GM12892 (cell line): ENCODE data around the gene PNLIPRP1. TPM values are rescaled to one million over a fixed set of nuclear protein-coding genes. Genes with fewer than 3 reads are reported as not detected.

Experiments used
- DNase-seq: peaks from one replicate; pipeline ENCODE4 v3.0.0; 2011; ENCODE audit not compliant: insufficient read length
- FAIRE-seq: peaks from 2 replicates; lab custom pipeline; 2011; peaks lifted over from hg19 to GRCh38; lab: Jason Lieb, UNC
- POLR2A ChIP-seq: IDR thresholded peaks from 2 replicates; pipeline ENCODE4 v1.6.1; 2011; ENCODE audit warnings: low read depth, low read length, control low read depth
- POLR2AphosphoS5 ChIP-seq: IDR thresholded peaks from 2 replicates; pipeline ENCODE4 v1.6.1; 2011; ENCODE audit warnings: low read depth, low read length, control low read depth
- TAF1 ChIP-seq: IDR thresholded peaks from 2 replicates; pipeline ENCODE4 v1.6.1; 2011; ENCODE audit warnings: low read depth, mild to moderate bottlenecking, control low read depth, low read length, borderline replicate concordance
- polyA plus RNA-seq: library from polyadenylated mRNA; unstranded; fragments of >200 nt; gene quantifications from one replicate; pipeline ENCODE4 v1.2.1, GENCODE V29; 2012; ENCODE audit warnings: missing spikeins, inconsistent platforms; ENCODE audit not compliant: missing spikeins

The PNLIPRP1 gene
- polyA plus RNA-seq = not detected

DNA sequence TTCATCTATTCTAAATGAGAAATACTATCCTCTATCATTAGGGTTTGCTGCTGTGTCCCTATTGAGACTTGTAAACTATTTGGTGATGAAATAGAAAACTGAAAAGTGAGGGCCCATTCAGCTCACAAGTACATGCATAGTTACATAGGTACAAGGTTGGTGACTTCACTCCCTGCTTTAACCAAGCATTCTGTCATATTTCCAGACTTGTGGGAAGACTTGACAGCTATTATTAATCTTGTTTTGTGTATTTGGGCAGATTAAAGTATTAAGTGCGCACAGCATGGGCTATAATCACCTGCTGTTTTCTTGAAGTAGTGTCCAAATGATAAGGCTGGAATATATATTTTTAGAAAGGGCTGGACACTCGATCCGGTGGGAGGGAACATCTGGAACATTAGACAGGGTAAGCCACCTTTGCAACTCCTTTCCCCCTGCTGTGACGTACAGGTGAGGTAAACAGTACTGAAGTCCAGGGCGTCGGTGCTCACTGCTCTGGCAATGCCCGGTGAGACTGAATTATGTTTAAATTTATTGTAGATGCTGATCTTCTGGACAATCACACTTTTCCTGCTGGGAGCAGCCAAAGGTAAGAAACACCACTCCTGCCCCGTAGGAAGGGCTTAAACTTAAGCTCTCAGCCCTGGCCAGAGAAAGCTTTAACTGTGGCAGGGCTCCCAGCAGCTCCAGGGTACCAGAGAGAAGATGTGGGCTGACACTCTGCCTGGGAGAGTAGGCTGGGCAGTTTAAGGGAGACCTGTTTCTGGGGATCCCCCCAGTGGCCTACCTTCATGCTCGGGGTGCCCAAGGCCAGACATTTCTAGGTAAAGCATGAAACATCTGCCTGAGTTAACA lies at the start of gene PNLIPRP1:
TSS of gene PNLIPRP1 (plus strand) at position 370 of the 855 bp plus-strand sequence. CDS start at position 541, 171 bp downstream.
- DNase-seq = no peak
- FAIRE-seq = no peak
- TF ChIP-seq POLR2A = no peak

DNA sequence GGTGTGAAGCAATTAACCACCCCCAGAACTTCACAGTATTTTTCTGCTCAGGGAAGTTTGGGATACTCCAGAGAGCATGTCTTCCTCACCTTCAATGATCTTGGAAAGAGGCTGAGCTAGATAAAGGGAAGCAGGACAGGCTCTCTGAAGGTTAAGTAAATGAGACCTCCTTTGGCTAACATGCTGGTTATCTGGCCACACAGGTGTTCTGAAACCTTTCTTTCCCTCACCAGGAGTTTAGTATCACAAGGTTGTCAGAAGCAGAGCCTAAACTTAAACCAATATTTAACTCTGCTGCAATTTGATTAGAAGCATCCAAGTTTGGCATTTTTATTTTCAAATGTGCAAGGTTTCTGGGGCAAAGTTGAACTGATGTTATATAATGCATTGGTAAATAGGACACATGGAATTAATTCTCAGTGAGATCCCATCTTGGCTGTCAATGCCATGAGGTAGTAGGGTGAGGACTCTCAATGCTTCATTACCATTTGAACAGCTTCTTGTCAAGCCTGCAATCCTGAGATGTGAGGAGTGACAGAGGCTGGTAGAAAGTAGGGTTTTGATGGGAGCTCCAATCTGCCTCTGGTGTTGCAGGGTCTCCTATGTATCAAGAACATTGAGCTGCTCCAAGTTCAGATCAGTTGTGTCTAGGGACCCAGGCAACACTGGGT lies 48.6 kb upstream of the PNLIPRP1 start:
- no peak for TF ChIP-seq TAF1
- TF ChIP-seq POLR2AphosphoS5 = no peak
- TF ChIP-seq POLR2A = no peak
- FAIRE-seq = no peak
- DNase-seq = no peak

DNA sequence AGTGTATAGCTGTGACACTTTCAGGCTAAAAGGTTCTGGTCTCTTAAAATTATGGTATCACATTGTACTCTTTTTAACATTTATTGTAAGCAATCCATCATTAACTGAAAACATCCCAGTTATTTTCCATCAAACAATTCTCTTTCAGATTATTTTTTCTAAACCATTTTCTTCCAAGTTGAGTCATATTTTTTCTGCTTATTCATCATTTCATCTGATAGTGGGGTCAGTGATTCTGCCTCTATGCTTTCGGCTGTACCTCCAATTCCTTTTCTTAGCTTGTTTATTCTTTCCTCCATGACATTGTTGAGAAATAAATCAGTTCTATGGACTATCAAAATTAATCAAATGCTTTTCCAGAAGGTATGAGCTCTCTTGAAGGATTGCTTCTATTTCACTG lies 45.6 kb upstream of the PNLIPRP1 start:
- no peak for TF ChIP-seq POLR2AphosphoS5
- DNase-seq = no peak
- FAIRE-seq = no peak

DNA sequence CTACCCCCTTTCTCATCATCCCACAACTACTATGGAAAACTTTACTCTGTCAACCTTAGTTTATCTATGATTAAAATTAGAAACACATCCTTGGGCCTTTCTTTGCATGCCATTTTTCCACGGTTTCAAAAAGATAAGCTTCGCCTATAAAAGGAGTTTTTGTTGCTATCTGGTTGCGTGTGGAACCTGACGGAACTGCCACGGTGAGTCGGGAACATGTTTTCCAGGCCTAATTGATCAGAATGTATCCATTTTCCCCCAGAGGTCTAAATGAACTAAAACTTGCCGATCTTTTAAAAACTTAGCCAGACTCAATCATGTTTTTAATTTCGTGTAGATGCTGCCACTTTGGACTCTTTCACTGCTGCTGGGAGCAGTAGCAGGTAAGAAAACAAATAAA lies 45.0 kb upstream of the PNLIPRP1 start, which contains the start of gene PNLIP:
TSS of gene PNLIP (plus strand) at position 176 of the 400 bp plus-strand sequence. CDS start at position 338, 162 bp downstream.
- no peak for TF ChIP-seq POLR2A
- TF ChIP-seq TAF1 = no peak
- no peak for TF ChIP-seq POLR2AphosphoS5
- no peak for FAIRE-seq

DNA sequence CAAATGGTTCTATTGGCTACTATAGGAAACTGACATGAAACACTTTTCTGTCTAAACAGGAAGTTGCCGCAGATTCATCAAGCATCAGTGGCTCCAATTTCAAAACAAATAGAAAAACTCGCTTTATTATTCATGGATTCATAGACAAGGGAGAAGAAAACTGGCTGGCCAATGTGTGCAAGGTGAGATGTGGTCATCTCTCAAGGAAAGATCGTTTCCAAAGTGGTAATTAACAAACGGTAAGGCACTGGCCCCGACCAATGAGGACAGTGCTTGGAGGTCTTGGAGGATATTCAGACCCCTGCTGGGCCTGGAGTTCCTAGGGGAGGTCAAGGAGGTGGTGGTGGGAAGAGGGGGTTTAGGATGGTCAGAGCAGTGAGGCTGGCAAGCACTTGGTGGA lies 42.5 kb upstream of the PNLIPRP1 start:
- FAIRE-seq (no peak), DNase-seq (no peak)
- TF ChIP-seq POLR2AphosphoS5 = no peak

More for the DNA sequence above, 45.0 kb upstream of the PNLIPRP1 start, which contains the start of gene PNLIP:
- DNase-seq = no peak

DNA sequence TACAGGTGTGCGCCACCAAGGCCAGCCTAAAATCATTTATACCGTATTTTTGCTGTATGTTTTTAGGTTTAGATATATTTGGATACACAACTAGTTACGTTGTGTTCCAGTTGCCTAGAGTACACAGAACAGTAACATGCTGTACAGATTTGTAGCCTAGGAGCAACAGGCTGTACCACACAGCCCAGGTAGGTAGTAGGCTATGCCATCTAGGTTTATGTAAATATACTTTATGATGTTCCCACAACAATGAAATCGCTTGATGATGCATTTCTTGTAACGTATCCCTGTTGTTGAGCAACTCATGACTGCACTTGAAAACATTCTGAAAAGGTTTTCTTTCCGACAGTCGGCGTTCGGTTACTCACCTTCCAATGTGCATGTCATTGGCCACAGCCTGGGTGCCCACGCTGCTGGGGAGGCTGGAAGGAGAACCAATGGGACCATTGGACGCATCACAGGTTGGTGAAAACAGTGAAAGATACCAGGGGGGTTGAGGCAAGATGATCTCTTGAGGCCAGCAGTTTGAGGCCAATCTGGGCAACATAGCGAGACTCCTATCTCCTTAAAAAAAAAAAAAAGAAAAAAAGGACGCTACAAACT lies 37.3 kb upstream of the PNLIPRP1 start:
- TF ChIP-seq POLR2AphosphoS5 = no peak
- TF ChIP-seq POLR2A = no peak
- no peak for TF ChIP-seq TAF1
- DNase-seq (no peak), FAIRE-seq (no peak)

DNA sequence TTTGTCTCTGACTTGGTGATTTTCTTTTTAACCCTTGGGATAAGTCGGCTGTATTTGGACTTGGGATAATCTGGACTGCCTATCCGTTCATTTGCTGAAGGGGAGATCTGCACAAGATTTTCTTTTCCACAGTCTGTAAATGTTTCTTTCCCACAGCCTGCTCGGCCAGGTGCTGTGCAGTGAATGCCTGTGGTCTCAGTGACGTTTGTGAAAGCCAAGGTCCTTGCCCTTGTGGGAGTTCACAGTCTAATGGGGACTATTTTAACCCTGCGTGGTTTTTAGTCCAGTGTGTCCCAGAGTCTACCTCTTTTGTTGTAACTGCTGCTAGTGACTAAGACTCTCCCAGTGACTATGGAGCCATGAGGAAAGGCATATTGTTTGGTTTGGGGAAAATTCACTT lies 36.1 kb upstream of the PNLIPRP1 start:
- FAIRE-seq = no peak
- no peak for TF ChIP-seq TAF1
- TF ChIP-seq POLR2A = no peak
- TF ChIP-seq POLR2AphosphoS5 = no peak
- no peak for DNase-seq

DNA sequence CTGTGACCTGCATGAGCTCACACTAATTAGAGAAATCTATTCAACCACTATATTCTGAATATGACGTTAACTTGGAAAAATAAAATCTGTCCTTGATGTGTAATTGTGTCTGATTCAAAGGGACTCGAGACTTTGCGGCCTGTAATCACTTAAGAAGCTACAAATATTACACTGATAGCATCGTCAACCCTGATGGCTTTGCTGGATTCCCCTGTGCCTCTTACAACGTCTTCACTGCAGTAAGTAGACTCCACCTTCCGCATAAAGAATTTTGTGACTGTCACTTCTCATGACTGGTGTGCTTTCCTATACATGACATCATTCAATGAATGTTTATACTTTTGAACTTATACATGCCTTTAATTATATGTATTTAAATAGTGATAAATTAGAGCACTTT lies 34.9 kb upstream of the PNLIPRP1 start:
- TF ChIP-seq POLR2A (no peak), POLR2AphosphoS5 (no peak), TAF1 (no peak)
- no peak for FAIRE-seq
- no peak for DNase-seq

DNA sequence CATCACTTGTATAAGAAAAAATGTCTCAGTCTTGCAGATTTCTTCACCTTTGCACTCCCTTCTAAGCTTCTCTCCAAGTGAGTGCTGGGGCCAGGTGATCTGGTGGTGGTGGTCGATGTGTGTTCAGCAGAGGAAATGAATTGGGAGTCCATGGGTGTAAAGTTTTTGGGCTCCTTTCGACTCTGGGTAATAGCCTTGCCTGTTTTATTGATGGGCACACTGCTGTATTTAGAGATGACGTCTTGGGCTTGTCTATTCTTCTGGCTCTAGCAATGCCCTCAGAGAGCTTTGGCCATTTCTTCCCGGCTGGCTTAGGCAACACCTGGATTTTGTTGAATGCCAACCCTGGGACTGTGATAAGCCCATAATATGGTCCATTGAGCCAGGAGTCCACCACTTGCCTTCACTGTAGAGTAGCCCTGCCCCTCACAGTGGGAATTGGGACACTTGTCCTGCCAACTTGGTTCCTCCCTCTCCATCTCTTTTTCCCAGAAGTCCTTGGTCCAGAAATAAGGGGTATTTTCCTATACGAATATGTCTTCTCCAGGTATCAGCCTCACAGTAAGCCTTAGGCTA lies 33.4 kb upstream of the PNLIPRP1 start:
- FAIRE-seq (no peak), DNase-seq (no peak)
- no peak for TF ChIP-seq POLR2AphosphoS5
- TF ChIP-seq POLR2A = no peak
- no peak for TF ChIP-seq TAF1

DNA sequence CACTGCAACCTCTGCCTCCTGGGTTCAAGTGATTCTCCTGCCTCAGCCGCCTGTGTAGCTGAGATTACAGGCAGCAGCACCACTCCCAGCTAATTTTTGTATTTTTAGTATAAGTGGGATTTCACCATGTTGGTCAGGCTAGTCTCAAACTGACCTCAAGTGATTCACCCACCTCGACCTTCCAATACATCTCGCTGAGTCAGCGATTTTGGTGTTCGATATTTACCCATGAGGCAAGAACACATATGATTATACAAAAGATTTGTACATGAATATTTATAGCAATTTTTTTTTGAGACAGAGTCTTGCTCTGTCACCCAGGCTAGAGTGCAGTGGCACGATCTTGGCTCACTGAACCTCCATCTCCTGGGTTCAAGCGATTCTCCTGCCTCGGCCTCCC lies 25.2 kb upstream of the PNLIPRP1 start:
- no peak for TF ChIP-seq TAF1
- no peak for TF ChIP-seq POLR2A
- TF ChIP-seq POLR2AphosphoS5 = no peak
- DNase-seq = no peak
- no peak for FAIRE-seq

DNA sequence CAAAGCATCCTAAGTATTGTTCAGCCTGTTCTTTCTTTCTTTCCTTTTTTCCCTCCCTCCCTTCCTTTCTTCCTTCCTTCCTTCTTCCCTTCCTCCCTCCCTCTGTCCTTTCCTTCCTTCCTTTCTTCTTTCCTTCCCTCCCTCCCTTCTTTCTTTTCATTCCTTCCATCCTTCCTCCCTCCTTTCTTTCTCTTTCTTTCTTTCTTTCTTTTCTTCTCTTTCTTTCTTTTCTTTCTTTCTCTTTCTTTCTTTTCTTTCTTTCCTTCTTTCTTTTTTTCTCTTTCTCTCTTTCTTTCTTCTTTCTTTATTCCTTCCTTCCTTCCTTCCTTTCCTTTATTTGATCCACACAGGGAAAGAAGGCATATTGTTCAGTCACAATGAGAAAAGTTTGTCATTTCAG lies 23.8 kb upstream of the PNLIPRP1 start:
- no peak for DNase-seq
- TF ChIP-seq POLR2AphosphoS5 (no peak), TAF1 (no peak), POLR2A (no peak)
- no peak for FAIRE-seq

DNA sequence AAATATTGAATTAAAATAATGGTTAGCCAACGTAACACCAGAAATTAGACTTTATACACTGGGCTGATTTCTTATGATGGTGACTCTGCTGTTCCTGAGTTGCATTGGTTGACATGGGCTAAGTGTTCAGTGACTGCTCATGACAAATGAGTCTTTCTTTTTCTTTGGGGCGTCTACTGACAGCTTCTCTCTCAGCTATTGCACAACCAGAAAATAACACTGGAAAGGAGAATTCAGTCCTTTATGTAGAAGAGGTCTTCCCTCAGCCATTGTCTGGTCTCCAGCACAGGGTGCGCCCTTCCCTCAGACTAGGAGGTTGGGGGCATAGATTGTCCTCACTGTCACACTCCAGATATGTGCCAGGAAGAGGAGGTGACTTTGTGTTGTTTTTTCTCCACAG lies 23.4 kb upstream of the PNLIPRP1 start:
- no peak for FAIRE-seq
- TF ChIP-seq TAF1 (no peak), POLR2A (no peak), POLR2AphosphoS5 (no peak)
- DNase-seq = no peak
